Measurements from ENCODE around the gene USHBP1.

The USHBP1 gene

DNA sequence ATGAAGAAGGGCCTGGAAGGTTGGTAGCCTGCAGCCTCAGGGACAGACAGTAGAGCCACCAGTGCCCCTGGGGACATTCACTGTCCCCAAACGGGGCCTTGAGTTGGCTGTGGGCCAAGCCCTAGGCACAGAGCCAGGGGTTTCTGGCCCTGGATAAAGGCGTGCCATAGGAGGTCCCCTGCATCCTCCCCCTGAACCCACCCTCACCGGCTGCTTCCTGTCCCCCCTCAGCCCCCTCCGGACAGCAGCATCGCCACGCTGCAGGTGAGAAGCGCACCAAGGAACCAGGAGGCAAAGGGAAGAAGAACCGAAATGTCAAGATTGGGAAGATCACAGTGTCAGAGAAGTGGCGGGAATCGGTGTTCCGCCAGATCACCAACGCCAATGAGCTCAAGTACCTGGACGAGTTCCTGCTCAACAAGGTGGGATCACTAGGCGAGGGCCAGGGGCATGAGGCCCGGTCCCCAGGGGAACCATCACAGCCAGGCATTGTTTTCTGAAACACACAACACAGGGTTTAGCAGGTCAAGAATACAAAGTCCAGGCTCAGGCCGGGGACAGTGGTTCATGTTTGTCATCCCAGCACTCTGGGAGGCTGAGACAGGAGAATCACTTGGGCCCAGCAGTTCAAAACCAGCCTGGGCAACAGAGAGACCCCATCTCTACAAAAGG, 64.0 kb downstream of the USHBP1 start:
- H3K4me1 ChIP-seq (ENCODE audit: insufficient read depth, low read length), result no peaks in the 10 kb centered on the region
- no peak overlapping the region for H2AFZ ChIP-seq (ENCODE audit: low read depth, low read length)
- no peak for ATAC-seq (ENCODE audit: insufficient read depth, low read depth)
- H3K9ac ChIP-seq (ENCODE audit: low read depth, low read length), result no peak overlapping the region
- H3K4me2 ChIP-seq (ENCODE audit: insufficient read depth, low read length), result no peak overlapping the region
- H3K9me3 ChIP-seq (ENCODE audit: insufficient read depth, low read length, severe bottlenecking), result no peaks in the 10 kb centered on the region
- peaks cover 8% of the 10 kb centered on the region for H4K20me1 ChIP-seq (ENCODE audit: insufficient read depth, low read length)
- no peak overlapping the region for H3K4me3 ChIP-seq (ENCODE audit: low read depth in 1 of 2, low read length in 2 of 2)
- H3K27me3 ChIP-seq (ENCODE audit: insufficient read depth, low read length, poor library complexity), result no peaks in the 10 kb centered on the region
- H3K27ac ChIP-seq (ENCODE audit: low read length), result no peak overlapping the region
- TF ChIP-seq EZH2 (IDR thresholded peaks at IDR 0.05; ENCODE audit: borderline replicate concordance, low read depth, low read length, severe bottlenecking), result no peak
- TF ChIP-seq, protein P1, sequence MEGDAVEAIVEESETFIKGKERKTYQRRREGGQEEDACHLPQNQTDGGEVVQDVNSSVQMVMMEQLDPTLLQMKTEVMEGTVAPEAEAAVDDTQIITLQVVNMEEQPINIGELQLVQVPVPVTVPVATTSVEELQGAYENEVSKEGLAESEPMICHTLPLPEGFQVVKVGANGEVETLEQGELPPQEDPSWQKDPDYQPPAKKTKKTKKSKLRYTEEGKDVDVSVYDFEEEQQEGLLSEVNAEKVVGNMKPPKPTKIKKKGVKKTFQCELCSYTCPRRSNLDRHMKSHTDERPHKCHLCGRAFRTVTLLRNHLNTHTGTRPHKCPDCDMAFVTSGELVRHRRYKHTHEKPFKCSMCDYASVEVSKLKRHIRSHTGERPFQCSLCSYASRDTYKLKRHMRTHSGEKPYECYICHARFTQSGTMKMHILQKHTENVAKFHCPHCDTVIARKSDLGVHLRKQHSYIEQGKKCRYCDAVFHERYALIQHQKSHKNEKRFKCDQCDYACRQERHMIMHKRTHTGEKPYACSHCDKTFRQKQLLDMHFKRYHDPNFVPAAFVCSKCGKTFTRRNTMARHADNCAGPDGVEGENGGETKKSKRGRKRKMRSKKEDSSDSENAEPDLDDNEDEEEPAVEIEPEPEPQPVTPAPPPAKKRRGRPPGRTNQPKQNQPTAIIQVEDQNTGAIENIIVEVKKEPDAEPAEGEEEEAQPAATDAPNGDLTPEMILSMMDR (IDR thresholded peaks at IDR 0.05; ENCODE audit: borderline replicate concordance, extremely low read depth, low read length, poor library complexity, severe bottlenecking), result no peak
- peaks cover 82% of the 10 kb centered on the region for H3K36me3 ChIP-seq (ENCODE audit: insufficient read depth, low read length)
- DNase-seq, result no peak
- no peaks in the 10 kb centered on the region for H3K79me2 ChIP-seq (ENCODE audit: insufficient read depth, low read length)
